ENCODE data around the gene KLHL5. TPM values are rescaled to one million over a fixed set of nuclear protein-coding genes. Genes with fewer than 3 reads are reported as not detected.
"Not testable (repeated sequence)": the region's sequence is repeated elsewhere in the genome, so short reads cannot be mapped to it uniquely, and the experiment has no call there.

KLHL5 gene
- polyA plus RNA-seq, result 26.6 TPM

- peak within 1 kb of the TSS in 2 of 4 donors; percentile 69 to 78 for H3K4me3 Mint-ChIP-seq
- H3K27ac Mint-ChIP-seq, result no peak within 1 kb of the TSS
- H3K36me3 Mint-ChIP-seq, result peaks cover 2% of the 10 kb centered on the region
- no peaks in the 10 kb centered on the region for H3K27me3 Mint-ChIP-seq
- H3K9me3 Mint-ChIP-seq, result no peaks in the 10 kb centered on the region
- H3K4me1 Mint-ChIP-seq, result peaks cover 29 to 37% (median 32%) of the 10 kb centered on the region in 3 donors
Observed at GRCh38 chr4:39062094-39062769, at the start of gene KLHL5. Gene KLHL5, plus strand, starts transcription at chr4:39062232. Its CDS starts 421 bp downstream, at chr4:39062653.

- no peak overlapping the region for H3K4me3 Mint-ChIP-seq
Observed at GRCh38 chr4:39014028-39014427, 48.0 kb upstream of the KLHL5 start.

GRCh38 chr4:39020130-39020529 lies 41.9 kb upstream of the KLHL5 start:
- Mint-ChIP-seq H3K36me3 (peaks cover 37% of the 10 kb centered on the region), H3K4me3 (no peak overlapping the region), H3K27ac (peak overlapping the region in 1 of 3 donors; percentile 6), H3K9me3 (peaks cover 5 to 14% (median 6%) of the 10 kb centered on the region in 3 donors), H3K4me1 (peaks cover 30 to 47% (median 43%) of the 10 kb centered on the region in 3 donors), H3K27me3 (no peaks in the 10 kb centered on the region)

More at GRCh38 chr4:39014028-39014427, 48.0 kb upstream of the KLHL5 start:
- Mint-ChIP-seq H3K36me3 (peaks cover 29% of the 10 kb centered on the region), H3K27me3 (no peaks in the 10 kb centered on the region), H3K9me3 (peaks cover 5 to 22% (median 5%) of the 10 kb centered on the region in 3 donors), H3K27ac (no peak overlapping the region), H3K4me1 (peaks cover 26 to 49% (median 44%) of the 10 kb centered on the region in 3 donors)

GRCh38 chr4:39021631-39022030 lies 40.4 kb upstream of the KLHL5 start:
- Mint-ChIP-seq H3K27me3 (no peaks in the 10 kb centered on the region), H3K36me3 (peaks cover 27% of the 10 kb centered on the region), H3K4me3 (no peak overlapping the region), H3K27ac (no peak overlapping the region), H3K4me1 (peaks cover 35 to 45% (median 41%) of the 10 kb centered on the region in 3 donors), H3K9me3 (peaks cover 5 to 9% (median 6%) of the 10 kb centered on the region in 3 donors)

- Mint-ChIP-seq H3K4me3 (no peak overlapping the region), H3K36me3 (peaks cover 27% of the 10 kb centered on the region), H3K27ac (no peak overlapping the region), H3K9me3 (peaks cover 3 to 9% (median 3%) of the 10 kb centered on the region in 3 donors), H3K27me3 (no peaks in the 10 kb centered on the region), H3K4me1 (peaks cover 36 to 45% (median 41%) of the 10 kb centered on the region in 3 donors)
Observed at GRCh38 chr4:39022241-39022640, 39.8 kb upstream of the KLHL5 start.

GRCh38 chr4:39023059-39023458 lies 39.0 kb upstream of the KLHL5 start:
- H3K4me3 Mint-ChIP-seq, result peak overlapping the region in 2 of 4 donors; percentile 18 to 65
- H3K27ac Mint-ChIP-seq, result peak overlapping the region in 1 of 3 donors; percentile 18
- H3K4me1 Mint-ChIP-seq, result peaks cover 38 to 44% (median 43%) of the 10 kb centered on the region in 3 donors
- H3K36me3 Mint-ChIP-seq, result peaks cover 27% of the 10 kb centered on the region
- no peaks in the 10 kb centered on the region for H3K27me3 Mint-ChIP-seq
- peaks cover 3 to 9% (median 3%) of the 10 kb centered on the region in 3 donors for H3K9me3 Mint-ChIP-seq

- Mint-ChIP-seq H3K9me3 (peaks cover 0 to 9% (median 1%) of the 10 kb centered on the region in 3 donors), H3K27me3 (no peaks in the 10 kb centered on the region), H3K4me3 (peak overlapping the region in 1 of 4 donors; percentile 37), H3K27ac (peak overlapping the region in 2 of 3 donors; percentile 29 to 92), H3K36me3 (peaks cover 27% of the 10 kb centered on the region), H3K4me1 (peaks cover 39 to 46% (median 45%) of the 10 kb centered on the region in 3 donors)
Observed at GRCh38 chr4:39024311-39024865, 37.6 kb upstream of the KLHL5 start.

- H3K9me3 Mint-ChIP-seq, result peaks cover 0 to 9% (median 1%) of the 10 kb centered on the region in 3 donors
- peaks cover 33 to 41% (median 39%) of the 10 kb centered on the region in 3 donors for H3K4me1 Mint-ChIP-seq
- H3K27ac Mint-ChIP-seq, result peak overlapping the region; percentile 23 to 39 (median 29)
- peak overlapping the region in 3 of 4 donors; percentile 45 to 72 (median 67) for H3K4me3 Mint-ChIP-seq
- H3K27me3 Mint-ChIP-seq, result no peaks in the 10 kb centered on the region
- H3K36me3 Mint-ChIP-seq, result peaks cover 23% of the 10 kb centered on the region
Observed at GRCh38 chr4:39025552-39026085, 36.4 kb upstream of the KLHL5 start.

- peaks cover 0 to 9% (median 1%) of the 10 kb centered on the region in 3 donors for H3K9me3 Mint-ChIP-seq
- peaks cover 33 to 41% (median 39%) of the 10 kb centered on the region in 3 donors for H3K4me1 Mint-ChIP-seq
- H3K27ac Mint-ChIP-seq, result no peak overlapping the region
- no peaks in the 10 kb centered on the region for H3K27me3 Mint-ChIP-seq
- peaks cover 23% of the 10 kb centered on the region for H3K36me3 Mint-ChIP-seq
- H3K4me3 Mint-ChIP-seq, result peak overlapping the region in 2 of 4 donors; percentile 23 to 76
Observed at GRCh38 chr4:39026096-39026495, 35.9 kb upstream of the KLHL5 start.

- no peaks in the 10 kb centered on the region for H3K27me3 Mint-ChIP-seq
- peaks cover 26 to 34% (median 28%) of the 10 kb centered on the region in 3 donors for H3K4me1 Mint-ChIP-seq
- H3K4me3 Mint-ChIP-seq, result peak overlapping the region; percentile 91 to 95 (median 94)
- H3K36me3 Mint-ChIP-seq, result peaks cover 6% of the 10 kb centered on the region
- peak overlapping the region; percentile 8 to 93 (median 86) for H3K27ac Mint-ChIP-seq
- no peaks in the 10 kb centered on the region for H3K9me3 Mint-ChIP-seq
Observed at GRCh38 chr4:39029752-39030694, 32.0 kb upstream of the KLHL5 start.

- peak overlapping the region; percentile 91 to 95 (median 94) for H3K4me3 Mint-ChIP-seq
- peak overlapping the region; percentile 8 to 93 (median 86) for H3K27ac Mint-ChIP-seq
- H3K36me3 Mint-ChIP-seq, result peaks cover 6% of the 10 kb centered on the region
- peaks cover 22 to 33% (median 24%) of the 10 kb centered on the region in 3 donors for H3K4me1 Mint-ChIP-seq
- H3K9me3 Mint-ChIP-seq, result no peaks in the 10 kb centered on the region
- no peaks in the 10 kb centered on the region for H3K27me3 Mint-ChIP-seq
Observed at GRCh38 chr4:39030725-39031124, 31.3 kb upstream of the KLHL5 start.

GRCh38 chr4:39031590-39032020 lies 30.4 kb upstream of the KLHL5 start:
- H3K4me1 Mint-ChIP-seq, result peaks cover 23 to 35% (median 29%) of the 10 kb centered on the region in 3 donors
- H3K4me3 Mint-ChIP-seq, result peak overlapping the region; percentile 91 to 95 (median 94)
- not testable (repeated sequence) for H3K36me3 Mint-ChIP-seq, H3K9me3 Mint-ChIP-seq, H3K27me3 Mint-ChIP-seq
- peak overlapping the region; percentile 90 to 92 (median 91) for H3K27ac Mint-ChIP-seq

GRCh38 chr4:39032218-39033085 lies 29.6 kb upstream of the KLHL5 start, which contains the start of gene TMEM156:
Gene TMEM156, minus strand, starts transcription at chr4:39032409. Its CDS starts 96 bp downstream, at chr4:39032313.
- peaks cover 23 to 37% (median 33%) of the 10 kb centered on the region in 3 donors for H3K4me1 Mint-ChIP-seq
- no peaks in the 10 kb centered on the region for H3K9me3 Mint-ChIP-seq
- no peaks in the 10 kb centered on the region for H3K27me3 Mint-ChIP-seq
- H3K4me3 Mint-ChIP-seq, result peak within 1 kb of the TSS; percentile 91 to 95 (median 94)
- peaks cover 2% of the 10 kb centered on the region for H3K36me3 Mint-ChIP-seq
- peak within 1 kb of the TSS; percentile 90 to 92 (median 91) for H3K27ac Mint-ChIP-seq

All from IgD-negative memory B cell (primary cell).